IPS-NIHi7 (cell line): ENCODE results near the gene DDAH1.

Experiments
- DNase-seq: peaks from one replicate; pipeline ENCODE4 v3.0.0; 2012; ENCODE audit warnings: mixed read lengths; ENCODE audit errors: extremely low spot score

DDAH1 gene

DNA sequence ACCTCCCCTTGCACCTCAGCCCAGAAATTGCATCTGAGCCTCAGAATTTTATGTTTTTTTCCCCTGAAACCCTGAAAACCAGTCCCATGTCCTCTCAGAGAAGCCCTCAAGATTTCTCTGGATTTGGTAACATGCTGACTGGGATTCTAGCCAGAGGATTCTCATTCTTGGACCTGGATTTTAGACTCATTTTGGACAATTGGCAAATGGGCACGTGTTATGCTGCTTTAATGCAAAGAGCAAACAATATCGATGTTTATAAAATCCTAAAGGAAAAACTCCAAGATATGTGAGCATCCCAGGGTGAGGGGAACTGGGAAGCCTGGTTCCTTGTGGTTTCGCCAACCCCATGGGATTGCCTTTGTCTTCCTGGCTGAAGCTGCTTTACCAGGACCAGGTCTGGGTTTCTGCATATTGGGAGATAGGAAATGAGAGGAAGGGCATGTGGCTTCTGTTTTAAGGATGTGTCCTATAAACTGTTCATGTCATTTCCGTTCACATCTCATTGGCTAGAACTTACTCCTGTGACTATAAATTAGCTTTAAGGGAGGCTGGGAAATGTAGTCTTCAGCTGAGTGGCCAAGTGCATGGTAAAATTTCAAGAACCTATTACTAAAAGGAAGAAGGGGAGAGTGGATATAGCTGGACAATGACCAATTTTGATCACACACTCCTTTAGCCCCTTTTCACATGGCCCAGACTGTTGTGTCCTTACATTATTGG lies 161.4 kb downstream of the DDAH1 start:
- DNase-seq, result no peak

DNA sequence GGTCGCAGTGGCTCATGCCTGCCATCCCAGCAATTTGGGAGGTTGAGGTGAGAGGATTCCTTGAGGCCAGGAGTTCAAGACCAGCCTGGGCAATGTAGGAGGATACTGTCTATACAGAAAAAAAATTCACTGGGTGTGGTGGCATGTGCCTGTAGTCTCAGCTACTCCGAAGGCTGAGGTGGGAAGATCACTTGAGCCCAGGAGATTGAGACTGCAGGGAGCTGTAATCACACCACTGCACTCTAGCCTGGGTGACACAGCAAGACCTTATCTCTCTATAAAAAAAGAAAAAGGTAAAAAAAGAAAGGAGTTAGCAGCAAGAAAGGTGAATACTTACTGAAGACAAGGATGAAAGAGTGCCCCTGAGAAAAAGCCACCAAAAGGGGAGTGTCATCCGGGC lies 164.8 kb downstream of the DDAH1 start:
- no peak for DNase-seq

DNA sequence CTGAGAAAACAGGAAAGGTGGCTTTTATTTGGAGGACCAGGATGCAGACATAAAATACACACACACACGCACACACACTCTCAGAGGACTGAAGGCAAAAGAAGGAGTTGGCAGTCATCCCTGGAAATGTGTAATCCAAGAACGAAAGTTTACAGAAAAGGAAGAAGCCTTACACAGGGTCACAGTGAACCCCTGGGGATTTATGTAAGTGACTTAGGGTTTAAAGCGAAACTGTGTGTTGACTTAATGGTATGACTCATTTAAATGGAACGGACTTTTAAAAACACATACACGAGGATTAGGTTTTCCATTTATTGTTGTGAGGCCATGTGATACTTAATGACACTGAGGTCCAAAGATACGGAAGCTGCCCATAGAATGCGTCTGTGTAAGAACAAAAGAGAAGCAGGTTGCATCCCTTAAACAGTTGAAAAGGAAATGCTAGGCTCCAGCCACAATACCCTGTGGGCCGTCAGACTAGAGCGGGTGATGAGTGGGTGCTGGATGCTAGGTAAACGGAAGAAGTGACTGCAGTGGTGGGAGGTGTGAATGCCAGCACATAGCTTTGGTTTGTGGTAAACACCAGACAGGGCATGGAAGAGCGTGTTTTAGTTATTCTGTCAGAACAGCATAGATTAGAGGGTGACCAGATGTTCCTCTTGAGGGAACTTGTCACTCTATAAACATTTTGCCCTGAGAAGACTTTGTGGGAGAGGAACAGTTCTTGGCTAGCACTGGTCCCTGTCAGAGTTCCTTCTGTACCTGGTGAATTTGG lies 166.9 kb downstream of the DDAH1 start:
- DNase-seq, result no peak

DNA sequence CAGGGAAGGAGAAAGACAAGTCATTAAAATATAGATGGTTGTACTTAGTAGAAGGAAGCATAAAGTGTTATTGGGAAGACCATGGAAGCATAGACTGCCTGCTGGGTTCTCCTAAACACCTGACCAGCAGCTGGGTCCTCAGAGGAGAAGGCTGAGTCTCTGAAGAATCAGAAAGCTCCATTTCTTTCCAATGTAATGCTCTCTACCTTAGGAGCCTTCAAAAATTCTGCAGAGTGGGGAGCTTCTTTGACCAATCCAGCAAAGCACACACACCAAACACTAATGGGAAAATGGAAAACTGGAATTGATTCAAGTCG lies 167.5 kb downstream of the DDAH1 start:
- DNase-seq, result no peak

DNA sequence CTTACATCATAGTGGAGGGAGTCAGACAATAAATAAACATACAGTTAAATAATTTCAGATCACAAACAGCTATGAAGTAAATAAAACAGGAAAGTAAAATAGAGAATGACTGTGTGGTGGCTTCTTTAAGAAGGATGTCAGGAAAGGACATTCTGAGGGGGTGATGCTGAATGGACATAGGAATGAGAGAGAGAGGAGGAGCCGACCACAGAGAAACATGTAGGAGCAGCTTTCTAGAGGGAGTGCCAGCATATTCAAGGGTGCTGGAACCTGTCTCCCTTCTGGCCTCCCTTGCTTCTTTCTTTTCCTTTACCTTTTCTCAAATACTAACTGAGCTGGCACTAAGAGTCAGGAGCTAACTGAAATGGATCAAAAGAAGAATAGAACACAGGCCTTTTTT lies 168.0 kb downstream of the DDAH1 start:
- DNase-seq, result no peak

DNA sequence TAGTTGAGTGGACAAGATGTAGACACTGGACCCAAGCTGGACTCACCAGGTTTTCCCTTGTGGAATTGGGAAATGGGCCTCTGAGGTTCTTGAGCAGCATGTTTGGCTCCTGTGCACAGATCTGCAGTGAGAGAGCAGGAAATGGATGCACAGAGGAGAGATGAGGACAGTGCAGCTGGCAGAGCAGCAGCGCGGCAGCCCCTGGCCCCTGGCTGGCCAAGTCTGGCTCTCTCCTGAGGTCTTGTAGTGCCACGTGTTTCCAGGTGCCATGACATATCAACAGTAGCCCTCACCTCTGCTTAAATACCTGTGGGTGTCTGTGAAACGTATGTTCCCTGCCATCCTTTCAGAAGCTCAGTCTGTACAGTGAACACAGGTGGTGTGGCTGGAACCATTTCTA lies 169.3 kb downstream of the DDAH1 start:
- DNase-seq, result no peak

DNA sequence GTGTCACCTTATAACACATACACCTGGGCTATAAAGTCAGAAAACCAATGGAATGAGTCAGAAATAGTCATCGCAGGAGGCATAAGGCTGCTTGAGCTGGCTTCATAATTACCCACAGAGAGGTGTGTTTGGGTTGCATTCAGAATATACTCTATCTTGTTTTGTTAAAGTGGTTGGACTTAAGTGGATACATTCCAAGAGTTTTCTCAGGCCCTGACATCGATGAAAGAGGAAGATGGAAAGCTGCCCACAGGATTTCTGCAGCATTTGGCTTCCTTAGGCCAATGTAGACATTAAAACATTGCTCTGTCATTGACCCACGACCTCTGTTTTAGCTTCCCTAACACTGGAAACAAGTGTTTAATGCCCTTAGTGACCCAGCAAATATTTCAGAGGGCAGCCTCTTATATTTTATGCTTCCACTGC lies 169.9 kb downstream of the DDAH1 start:
- no peak for DNase-seq

DNA sequence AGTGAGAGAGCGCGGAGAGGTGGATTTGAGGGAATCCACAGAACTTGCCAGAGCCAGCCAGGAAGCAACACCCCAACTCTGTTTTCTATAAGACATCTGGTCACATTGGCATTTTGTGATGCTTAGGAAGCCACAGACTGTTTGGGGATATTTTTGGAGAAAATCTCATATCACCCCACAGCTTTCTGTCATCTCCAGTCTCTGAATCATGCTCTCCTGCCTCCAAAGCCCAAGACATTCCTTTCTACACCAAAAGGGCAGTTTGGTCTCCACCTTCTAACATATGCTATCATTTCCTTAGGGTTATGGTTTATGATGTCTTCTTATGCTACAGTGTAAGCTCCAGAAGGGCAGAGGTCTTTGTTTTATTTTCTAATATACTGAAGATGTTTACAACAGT lies 174.1 kb downstream of the DDAH1 start:
- DNase-seq, result no peak

DNA sequence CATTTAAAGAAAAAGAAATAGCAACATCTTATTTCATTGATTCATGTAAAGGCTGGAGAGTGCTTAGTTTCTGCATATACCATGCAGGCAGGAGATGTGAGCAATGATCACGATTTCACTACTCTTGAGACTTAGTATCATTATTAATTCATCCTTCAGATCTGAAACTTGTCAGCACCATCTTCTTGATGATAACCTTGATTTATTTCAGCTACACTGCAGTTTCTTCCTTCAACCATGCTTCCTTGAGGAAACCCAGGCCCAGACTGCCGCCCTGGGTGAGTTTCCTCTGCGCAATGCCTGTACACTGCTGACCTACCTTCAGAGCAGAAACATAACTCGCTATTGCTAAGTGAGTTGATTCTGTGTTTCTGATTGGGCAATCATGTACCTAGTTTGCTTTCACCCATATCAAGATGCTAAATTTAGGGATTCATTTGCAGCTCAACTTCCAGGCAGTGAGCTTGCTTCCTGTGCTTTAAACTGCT lies 175.1 kb downstream of the DDAH1 start:
- no peak for DNase-seq

DNA sequence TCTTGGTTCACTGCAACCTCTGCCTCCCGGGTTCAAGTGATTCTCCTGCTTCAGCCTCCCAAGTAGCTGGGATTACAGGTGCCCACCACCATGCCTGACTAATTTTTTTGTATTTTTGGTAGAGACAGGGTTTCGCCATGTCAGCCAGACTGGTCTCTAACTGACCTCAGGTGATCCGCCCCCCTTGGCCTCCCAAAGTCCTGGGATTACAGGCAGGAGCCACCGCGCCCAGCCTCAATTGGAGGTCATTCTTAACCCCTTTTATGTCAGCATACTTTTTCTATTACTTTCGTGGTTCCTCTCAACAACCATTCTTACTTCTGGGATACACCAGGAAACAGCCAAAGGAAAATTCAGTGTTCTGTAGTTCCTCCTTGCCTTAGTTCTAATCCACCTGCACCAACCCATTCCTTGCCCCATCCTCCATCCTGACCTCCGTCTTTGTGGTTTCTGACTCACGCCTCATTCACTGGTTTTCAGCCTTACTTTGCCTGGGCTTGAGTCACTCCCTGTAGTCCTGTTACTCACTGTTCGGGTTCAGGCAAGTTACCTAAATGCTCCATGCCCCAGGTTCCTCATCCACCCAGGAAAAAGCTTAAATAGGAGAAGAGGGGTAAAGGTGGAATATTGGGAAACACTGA lies 175.6 kb downstream of the DDAH1 start:
- no peak for DNase-seq

DNA sequence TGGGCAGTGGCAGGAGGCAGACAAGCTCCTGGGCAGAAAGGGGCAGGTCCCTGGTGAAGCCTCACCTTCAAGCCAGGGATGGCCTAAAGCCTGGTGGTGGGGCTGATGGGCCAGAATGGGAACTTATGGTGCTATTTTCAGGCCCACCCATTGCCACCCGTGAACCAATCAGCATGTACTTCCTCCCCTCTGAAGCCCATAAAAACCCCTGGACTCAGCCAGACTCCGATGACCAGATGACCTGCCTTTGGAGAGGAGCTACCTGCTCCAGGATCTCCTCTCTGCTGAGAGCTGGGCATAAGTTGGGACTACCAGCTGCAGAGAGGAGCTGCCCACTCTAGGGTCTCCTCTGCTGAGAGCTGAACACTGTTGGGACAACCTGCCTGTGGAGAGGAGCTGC lies 180.8 kb downstream of the DDAH1 start:
- DNase-seq, result no peak

DNA sequence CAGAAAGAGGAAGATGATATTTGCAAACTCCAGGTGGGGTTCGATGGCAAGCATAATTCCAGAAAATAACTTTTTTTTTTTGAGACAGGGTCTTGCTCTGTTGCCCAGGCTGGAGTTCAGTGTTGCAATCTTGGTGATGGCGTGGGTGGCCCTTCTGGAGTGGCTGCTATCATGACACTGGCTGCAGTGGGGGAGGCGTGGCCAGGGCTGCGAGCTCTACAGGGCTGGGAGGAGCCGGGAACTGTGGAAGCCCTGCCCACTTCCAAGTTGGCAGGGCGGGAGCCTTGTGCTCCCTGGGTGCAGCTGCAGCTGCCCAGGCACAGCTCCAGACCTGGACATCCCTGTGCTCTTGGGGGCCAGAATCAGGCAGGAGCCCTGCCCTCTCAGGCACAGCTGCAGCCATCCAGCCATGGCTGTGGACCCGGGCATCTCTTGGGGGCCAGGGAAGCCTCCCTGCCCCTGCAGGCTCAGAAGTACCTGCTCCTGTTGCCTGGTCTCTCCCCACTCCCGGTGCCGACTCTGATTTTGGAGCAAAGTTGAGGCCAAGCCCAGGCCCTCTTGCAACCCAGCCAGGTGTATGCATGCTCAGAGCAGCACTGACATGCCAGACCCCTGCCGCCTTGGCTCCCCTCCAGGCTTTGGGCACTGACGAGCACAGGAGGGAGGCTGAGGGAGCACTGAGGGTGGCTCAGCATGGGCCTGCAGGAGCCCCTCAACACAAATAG lies 181.3 kb downstream of the DDAH1 start:
- DNase-seq, result no peak

DNA sequence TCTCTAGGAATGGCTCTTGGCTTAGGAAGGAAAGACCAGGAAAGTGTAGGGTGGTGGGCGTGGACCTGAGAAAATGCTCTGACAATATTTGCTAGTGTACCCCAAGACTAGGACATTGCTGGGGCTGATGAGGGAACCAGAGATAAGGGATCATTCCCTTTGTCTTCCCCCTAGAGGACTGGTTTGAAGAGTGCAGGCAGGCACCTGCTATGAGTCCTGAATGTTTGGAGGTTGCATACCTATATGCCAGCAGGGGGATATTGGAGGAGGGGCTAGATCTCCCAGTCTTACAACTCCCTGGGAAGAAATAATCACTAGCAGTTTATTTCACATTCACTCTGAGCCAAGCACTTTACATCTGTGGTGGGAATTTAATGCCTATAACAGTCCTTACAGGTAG lies 182.5 kb downstream of the DDAH1 start:
- DNase-seq, result peak; percentile 72

DNA sequence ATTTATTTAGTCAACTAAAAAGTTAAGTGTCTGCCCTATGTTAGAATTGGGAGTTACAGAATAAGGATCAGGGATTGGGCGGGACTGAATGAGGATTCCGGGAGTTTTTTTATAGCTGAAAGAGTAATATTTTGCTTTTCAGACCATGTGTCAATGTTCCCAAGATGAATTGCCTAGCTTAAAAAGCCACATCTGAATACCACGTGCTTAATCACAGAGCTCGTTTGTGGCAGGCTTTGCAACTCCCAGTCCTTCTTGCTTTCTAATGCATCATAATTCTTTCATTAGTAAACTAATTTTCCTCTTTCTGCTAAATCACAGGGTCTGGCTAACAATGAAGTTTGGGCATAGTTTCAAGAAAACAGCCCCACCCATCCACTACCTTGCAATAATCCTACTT lies 184.3 kb downstream of the DDAH1 start:
- DNase-seq, result no peak

DNA sequence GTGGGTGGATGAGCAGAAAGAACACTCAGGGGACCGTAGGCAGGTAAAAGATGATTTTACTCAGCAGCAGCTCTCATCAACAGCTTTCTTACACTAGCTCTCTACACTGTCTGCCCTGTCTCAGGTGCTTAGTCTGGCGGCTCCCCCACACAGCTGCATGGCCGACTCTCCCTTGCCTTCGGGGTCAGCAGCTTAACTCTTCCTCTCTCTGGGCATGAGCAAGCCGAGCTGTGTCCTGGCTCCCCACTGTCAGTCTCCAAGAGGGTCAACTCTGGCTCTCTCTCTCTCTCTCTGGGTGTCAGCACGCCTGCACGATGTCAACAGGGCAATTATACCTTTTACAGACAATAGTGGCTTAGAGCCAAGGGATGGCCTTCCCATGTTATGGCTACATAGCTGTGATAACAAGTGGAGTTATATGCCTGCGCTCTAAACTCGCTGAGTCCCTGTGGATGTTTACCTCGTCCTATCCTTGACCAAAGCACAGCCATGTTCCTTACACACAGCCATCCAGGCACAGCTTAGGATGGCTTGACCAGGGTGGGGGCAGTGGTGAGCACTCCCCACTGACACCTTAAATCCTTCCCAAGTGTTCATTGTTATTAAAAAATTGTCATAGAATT lies 185.4 kb downstream of the DDAH1 start:
- DNase-seq, result no peak

DNA sequence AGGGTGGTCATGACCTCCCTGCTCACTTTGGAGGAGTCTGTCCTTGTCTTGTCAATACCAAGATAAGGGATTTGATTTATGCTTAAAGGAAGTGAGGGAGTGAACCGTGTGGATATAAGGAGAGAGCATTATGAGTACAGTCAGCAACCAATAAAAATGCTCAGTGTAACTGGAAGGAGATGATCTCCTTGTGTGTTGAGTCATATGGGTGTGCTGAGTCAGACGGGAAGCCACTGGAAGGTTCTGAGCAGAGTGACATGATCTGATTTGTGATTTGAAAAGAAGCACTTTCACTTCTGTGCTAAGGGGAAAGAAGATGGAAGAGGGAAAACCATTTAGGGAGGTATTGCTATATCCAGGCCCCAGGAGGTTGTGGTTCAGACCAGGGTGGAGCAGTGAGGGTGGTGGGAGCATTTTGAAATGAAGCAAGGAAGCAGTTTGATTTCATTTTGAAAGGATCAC lies 186.1 kb downstream of the DDAH1 start:
- no peak for DNase-seq

DNA sequence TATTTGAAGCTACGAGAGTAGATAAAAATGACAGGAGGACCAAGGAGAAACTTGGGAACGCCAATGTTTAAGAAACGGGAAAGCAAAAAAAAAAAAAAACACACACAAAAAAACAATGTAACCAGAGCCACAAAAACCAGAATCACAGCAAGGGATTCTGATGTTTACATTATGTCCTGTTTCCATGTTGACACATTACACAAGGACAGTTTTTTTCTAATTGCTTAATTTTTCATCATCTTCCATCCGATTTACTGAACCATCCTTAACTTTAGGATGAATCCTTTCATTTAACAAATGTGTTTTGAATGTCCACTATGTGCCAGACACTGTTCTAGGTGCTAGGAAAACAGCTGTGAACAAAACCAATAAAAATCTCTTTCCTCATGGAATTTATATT lies 187.2 kb downstream of the DDAH1 start:
- DNase-seq, result no peak

DNA sequence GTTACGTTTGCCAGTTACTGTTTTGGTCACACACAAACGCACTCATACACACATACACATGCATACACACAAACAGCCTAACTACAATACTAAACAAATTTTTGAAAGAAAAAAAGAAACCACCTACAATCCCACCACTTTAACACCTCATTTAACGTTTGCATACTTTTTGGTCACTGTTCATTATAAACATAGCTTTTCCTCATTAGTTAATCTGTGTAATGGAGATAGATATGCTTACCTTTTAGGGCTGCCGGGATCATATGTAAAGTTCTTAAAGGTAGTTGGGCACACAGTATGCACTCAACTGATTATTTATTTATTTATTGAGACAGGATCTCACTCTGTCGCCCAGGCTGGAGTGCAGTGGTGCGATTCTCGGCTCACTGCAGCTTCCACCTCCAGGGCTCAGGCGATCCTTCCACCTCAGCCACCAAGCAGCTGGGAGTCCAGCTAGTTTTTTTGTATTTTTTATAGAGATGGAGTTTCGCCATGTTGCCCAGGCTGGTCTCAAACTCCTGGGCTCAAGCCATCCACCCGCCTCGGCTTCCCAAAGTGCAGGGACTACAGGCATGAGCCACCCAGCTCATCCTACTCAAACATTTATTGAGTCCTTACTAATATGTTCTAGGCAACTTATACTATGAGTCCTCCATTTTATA lies 187.8 kb downstream of the DDAH1 start:
- no peak for DNase-seq

DNA sequence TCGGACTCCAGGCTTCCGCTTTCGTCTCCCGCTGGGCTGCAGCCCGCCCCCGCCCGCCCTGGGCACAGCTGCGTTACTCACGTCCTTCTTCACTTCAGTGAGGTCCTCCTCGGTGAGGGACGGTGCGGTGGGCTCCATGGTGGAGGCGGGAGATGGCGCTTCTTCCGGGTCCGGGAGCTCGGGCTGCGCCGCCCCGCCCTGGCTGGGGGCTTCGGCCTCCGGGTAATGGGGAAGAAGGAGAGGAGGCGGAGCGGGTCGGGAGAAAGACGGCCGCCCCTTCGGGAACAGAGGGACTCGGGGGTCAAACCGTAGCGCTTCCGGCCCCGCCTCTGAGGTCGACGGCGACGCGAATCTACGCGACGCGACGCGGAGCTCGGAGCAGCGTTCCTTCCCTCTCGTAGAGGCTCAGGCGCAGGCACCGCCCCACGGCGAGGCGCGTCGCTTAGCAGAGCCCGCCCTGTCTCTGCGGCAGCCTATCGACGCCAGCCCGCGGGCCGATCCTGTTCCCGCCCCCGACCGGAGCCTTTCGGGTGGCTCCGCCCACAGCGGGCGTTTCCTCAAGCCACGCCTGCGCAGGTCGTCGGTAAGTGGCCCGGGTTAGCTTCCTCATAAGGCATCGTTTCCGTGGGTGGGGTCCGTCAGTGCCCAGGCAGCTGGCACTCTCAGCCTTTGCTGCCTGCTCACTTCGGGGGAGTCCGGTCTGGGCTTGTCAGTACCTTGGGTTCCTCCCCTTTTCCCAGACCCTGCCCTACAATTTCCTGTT lies 188.6 kb downstream of the DDAH1 start, which contains the start of gene BCL10:
BCL10 (minus strand) TSS at position 418 of the 763 bp plus-strand sequence; CDS start at position 138, 280 bp downstream.
- DNase-seq, result peak; percentile 98

DNA sequence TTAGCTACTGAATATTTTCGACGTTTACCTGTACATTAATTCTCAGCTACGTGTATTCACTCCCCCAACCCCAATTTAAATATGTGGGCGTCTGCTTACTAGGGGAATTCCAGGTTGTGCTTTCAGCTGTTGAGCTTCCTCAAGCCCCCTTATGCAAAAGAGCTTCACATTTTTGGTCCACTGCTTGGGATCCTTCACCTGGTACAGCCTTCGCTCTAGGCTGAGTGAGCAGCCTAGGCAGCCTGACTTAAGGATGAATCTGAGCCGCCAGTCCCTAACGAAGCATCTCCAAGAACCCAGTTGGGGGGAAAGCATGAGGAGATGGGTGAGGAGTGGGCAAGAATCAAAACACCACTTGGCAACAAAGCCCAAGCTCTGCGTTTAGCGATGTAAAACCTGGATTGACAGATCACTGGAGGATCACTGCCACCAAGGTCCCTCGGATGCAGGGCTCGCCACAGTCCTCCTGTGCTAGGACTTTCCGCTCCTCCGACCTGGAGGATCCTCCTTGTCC lies 189.2 kb downstream of the DDAH1 start:
- DNase-seq, result no peak
